Stimulated activated CD4-positive, alpha-beta T cell treated with anti-CD3 and anti-CD28 coated beads, Interleukin-1b, Interleukin-23, amount 100 ng/mL, for 48 hours (primary cell): ENCODE results near the gene BCL2L14.

Experiments
- DNase-seq: peaks from one replicate; pipeline ENCODE4 v3.0.0-alpha.2; 2020

BCL2L14 gene

DNA sequence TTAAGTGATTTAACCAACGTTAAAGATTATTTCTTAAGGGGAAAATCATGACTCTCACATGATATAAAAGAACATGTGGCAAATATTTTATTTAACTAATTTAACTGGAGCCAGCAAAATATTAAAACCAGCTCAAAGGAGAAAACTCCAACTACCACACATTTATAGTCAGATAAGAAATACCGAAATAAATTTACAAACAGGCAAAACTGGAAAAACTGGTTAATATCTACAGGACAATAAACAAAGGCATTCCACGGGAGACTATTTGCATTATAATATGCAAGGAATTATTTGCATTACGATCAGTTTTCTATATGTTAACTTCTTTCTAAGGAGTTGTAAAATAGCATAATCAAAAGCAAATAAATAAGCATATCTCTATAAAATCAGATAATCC, 13.8 kb upstream of the BCL2L14 start:
- DNase-seq, result no peak

DNA sequence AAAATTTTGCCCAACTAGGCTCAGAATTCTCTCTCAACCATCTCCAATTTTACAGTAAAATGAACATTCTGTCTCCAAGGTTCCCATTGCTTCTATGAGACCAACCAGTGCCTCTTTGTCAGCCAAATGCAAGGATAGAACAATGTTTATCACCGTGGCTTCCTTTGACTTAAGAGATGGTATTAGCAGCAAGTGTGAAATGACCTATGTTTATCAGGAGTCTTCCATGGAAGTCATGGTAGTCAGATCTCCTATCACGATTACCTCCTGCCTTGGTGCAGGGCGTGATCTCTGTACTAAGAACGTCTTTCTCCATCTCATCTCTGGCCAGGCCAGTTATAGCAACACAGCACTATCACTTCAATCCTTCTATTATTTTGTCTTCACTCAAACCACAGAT, 6.1 kb upstream of the BCL2L14 start:
- no peak for DNase-seq

DNA sequence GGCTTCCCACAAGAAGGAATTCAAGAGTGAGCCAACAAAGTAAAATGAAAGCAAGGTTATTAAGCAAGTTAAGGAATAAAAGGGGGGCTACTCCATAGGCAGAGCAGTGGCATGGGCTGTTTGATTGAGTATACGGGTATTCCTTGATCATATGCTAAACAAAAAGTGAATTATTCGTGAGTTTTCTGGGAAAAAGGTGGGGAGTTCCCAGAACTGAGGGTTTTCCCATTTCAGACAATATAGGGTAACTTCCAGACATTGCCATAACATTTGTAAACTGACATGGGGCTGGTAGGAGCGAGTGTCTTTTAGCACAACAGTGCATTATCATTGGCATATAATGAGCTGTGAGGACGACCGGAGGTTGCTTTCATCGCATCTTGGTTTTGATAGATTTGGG, 2.0 kb upstream of the BCL2L14 start:
- DNase-seq, result no peak

DNA sequence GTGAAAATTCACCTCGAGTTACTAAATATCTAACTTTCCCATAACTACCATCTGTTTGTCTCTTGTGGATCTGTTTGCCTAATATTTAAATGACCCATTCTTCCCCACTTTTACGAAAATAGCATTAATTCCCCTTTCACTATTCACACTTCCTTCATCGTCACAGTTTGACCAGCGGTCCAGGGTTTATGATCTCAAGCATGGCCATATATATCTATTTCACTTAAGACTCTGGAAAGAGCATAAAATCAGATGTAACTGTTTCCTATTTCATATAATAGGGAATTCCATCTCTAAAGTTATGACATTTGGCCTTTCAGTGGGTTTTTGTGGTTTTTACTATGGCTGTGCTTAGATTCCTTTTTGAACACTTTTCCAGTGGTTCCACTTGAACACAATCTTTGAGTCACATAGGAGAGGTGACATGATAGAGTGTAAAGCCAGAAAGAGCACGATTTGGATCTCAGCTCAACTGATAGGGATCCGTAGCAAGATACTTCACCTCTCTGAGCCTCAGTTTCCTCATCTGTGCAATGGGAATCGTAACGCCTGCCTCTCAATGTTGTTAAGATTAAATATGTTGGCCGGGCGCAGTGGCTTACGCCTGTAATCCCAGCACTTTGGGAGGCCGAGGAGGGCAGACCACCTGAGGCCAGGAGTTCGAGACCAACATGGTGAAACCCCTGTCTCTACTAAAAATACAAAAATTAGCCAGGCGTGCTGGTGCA, 754 bp upstream of the BCL2L14 start:
- DNase-seq, result no peak

DNA sequence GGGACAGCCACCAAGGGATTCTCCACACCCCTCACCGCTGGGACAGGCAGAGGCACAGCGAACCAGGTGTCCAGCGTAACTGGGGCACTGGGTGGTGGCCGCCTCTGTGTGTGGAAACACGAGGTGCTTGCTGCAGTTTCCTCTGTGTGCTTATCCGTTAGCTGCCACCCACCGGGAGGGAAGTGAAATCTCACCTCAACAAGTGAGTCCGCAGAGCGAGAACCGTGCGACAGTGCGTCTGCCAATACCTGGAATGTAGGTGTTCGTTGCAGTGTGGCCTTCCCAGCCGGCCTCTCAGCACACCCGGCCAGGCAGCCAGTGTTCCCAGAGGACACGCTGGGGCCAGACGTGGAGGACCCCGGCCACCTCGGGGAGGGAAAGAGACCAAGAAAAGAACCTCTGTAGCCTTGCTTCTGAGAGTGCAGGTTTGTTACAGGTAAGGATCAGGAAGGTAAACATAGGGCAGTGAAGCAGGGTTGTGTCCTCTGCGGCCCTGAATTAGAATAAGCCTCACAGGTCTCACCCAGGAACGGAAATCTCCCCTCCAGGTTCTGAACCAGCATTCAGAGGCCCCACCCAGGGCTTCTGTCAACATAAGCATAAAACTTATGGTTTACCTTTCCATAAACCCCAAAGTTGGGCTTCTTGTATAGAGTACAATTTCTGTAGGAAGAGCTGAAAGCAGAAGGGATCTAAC, 1.5 kb downstream of the BCL2L14 start:
- peak; percentile 37 for DNase-seq

DNA sequence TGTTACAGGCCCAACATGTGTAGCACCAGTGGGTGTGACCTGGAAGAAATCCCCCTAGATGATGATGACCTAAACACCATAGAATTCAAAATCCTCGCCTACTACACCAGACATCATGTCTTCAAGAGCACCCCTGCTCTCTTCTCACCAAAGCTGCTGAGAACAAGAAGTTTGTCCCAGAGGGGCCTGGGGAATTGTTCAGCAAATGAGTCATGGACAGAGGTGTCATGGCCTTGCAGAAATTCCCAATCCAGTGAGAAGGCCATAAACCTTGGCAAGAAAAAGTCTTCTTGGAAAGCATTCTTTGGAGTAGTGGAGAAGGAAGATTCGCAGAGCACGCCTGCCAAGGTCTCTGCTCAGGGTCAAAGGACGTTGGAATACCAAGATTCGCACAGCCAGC, 8.6 kb downstream of the BCL2L14 start:
- no peak for DNase-seq

DNA sequence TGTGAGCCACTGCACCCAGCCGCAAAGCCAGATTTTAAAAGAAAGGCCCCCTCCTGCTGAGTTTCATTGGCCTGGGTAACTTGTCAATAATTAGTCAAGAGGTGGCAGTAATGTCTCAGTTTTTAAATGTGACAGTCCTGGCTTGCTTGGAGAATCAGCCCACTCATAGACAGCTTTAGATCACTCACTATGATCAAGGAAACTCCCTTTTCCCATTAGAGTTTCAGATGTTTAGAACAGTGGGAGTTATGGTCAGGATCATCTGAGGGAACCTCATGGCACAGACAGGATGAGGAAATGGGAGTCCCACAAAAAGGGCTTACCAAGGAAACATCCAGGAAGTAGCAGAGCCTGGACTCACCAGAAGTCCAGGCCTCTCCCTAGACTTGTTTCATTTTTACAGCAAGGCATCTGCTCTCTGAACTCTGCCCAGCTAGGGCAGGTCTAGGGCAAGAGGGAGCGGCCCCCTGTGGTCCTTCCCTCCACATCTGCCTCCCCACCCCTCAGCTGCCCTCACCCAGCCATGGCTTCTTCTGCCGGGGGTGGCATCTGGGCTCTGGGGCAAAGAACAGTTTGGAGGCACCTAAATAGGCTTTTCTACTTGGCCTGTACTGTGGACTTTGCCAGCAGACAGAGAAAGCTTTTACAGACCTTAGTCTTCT, 11.2 kb downstream of the BCL2L14 start:
- DNase-seq, result no peak

DNA sequence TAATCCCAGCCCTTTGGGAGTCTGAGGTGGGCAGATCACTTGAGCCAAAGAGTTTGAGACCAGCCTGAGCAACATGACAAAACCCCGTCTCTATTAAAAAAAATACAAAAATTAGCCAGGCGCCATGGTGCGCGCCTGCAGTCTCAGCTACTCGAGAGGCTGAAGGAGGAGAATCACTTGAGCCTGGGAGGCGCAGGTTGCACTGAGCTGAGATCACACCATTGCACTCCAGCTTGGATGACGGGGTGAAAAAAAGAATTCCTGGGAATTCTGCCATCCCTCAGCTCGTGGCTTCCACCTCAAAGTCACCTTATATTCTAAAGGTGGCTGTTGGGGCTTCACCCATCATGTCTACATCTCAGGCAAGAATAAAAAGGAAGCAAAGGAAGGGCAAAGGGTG, 12.9 kb downstream of the BCL2L14 start:
- no peak for DNase-seq

DNA sequence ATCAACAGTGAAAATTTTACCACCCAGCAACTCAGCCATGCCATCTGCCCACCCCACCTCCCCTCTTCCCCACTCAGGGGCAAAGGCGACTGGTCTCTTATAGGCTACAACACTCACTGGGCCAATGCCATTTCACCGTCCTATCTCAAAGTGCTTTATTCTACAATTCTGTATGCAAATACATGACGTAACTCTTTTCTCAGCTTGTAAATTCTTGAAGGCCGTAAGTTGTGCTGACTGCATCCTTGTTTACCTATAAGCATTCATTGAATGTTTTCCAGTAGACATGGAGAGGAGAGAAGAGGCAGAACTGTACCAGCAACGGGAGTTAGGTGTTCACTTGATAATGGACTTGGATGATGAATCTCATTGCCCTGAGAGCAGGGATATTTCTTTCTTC, 15.6 kb downstream of the BCL2L14 start:
- no peak for DNase-seq

DNA sequence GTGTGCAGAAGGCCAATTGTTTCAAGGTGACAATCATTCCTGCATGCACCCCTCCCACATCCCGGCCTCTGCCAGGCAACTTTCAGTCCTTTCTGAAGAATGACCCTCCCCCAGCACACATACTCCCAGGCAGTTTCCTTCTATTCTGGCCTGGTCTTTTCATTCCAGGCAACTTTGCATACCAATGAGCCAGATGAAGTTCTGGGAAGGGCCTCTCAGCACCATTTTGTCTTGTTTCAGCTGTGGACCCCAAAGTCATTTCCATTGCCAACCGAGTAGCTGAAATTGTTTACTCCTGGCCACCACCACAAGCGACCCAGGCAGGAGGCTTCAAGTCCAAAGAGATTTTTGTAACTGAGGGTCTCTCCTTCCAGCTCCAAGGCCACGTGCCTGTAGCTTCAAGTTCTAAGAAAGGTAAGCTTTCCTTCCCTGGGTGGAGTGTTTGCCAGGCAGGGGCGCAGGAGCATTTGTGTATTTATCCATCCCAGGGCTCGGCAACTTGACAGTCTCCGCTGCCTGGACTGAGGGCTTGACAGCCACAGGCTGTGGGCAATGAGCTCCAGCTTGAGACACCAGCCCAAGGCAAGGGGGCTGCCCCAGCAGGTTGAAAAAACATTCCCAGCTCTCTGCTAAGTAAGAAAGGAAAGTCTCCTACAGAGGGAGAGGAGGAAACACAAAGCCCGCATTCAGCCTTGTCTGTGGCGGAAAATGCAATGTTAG, 16.4 kb downstream of the BCL2L14 start:
- no peak for DNase-seq

DNA sequence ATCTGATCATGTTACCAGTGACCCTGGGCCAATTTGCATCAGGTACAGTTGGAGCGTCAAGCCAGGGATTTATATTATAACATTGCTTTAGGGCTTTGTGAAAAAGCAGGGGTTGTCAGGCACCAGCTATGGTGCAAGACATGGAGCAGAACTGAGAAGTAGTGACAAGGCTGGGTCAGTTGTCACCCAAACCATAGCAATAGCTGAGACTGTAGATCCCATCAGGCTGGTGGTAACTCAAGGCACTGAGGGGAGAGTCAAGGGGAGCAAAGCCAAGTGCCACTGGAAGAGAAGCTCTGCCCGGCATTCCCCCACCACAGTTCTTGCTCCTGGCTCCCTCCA, 16.9 kb downstream of the BCL2L14 start:
- no peak for DNase-seq

DNA sequence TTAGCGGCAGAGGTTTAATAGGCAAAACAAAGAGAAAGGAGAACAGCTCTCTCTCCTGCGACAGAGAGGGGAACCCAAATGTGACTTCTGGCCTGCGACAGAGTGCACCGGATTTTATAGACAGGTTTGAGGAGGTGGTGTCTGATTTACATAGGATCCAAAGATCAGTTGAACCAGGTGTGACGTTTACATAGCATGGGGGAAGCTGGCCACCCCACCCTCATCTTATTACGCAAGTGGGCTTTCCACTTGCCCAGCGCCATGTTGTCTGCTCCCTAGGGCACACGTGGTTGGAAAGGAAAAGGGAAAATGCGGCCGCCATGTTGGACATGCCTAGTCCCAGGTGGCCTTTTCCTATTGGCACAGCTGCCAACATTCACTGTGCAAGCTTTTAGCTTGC, 17.4 kb downstream of the BCL2L14 start:
- DNase-seq, result no peak

DNA sequence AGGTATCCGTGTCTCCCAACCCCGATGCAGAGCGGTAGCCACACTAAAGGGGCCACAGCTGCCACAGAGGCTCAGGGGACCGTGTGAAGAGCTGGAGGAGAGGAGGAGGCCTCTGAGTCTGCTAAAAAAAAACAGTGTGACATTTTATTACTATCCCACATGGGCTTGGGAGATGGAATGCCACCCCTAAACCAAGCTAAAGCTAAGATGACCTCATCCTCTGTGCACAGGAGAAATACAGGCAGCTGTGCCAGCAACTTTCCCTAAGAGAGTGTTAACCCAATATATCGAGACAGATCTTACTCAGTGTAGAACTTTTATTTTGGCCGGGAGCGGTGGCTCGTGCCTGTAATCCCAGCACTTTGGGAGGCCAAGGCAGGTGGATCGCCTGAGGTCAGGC, 18.0 kb downstream of the BCL2L14 start:
- DNase-seq, result no peak

DNA sequence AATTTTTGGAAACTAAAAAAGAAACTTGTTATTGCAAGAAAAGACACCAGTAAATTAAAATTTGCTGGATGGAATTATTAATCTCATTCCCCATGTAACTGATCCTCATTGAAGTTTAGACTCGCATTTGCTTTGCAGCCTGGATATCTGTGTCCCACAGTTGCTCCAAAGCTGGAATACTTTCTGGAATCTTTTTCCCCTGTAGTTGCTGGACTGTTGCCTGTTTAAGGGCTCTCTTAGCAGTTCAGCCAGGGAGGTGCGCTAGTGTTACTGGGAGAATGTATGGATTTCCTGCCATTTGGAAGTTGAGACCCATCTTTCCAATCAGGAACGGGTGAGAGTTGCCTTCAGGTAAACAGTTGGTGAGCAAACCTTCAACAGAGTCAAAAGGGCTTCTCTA, 20.3 kb downstream of the BCL2L14 start:
- DNase-seq, result no peak

DNA sequence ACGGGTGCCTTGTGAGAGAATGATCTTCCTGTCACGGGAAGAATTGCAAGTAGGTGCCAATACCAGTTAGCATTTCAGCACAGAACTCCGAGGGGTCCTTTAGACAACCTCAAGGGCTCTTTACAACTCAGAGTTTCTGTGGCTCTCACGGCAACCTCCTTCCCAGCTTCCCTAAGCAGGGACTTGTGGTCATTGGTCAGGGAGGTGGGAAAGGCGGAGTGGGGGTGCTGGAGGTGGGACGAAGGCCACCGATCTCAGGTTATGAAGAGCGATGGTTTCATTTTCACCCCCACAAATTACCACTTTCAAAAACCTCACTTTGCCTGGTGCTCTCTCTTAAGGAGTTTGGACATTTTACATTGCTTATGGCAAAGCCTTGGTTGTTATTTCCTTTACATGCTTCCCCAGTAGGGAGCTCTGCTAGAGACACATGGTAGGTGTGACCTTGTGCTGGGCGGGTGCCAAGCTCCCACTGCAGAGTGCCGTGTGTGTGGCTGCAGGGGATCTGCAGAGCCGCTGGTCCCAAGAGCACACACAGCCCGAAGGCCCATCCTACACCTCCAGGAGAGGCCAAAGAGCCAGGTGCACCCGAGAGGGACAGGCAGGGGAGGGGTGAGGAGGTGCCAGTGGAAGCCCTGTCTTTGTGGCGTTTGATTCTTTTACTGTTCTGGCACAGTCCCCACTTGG, 21.4 kb downstream of the BCL2L14 start:
- no peak for DNase-seq

DNA sequence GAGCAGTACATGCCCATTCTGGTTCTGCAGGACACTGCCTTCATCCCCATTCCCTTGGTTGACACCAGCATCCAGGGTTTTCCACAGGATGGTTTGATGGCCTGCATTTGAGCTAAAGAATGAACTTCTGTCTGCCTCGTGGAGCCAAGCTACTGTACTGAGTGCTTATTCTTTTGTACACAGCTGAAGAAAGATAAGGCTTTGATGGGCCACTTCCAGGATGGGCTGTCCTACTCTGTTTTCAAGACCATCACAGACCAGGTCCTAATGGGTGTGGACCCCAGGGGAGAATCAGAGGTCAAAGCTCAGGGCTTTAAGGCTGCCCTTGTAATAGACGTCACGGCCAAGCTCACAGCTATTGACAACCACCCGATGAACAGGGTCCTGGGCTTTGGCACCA, 23.7 kb downstream of the BCL2L14 start:
- DNase-seq, result no peak

DNA sequence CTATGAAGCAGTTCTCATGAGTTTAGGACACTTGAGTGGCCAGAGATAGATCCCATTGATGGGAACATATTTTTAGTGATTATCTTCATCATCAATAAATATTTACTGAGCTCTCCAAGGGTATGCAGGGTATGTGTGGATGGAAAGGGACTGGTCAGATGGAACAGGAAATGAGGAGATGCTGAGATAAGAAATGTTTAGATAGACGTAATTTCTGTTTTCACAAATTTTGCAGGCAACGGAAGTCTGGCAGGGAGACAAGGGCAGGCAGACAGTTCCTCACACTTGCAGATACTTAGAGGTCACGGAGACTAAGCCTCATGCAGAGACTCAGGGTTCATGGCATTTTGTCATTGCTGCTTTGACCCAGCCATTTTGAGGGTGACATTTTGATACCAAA, 24.3 kb downstream of the BCL2L14 start:
- DNase-seq, result no peak

DNA sequence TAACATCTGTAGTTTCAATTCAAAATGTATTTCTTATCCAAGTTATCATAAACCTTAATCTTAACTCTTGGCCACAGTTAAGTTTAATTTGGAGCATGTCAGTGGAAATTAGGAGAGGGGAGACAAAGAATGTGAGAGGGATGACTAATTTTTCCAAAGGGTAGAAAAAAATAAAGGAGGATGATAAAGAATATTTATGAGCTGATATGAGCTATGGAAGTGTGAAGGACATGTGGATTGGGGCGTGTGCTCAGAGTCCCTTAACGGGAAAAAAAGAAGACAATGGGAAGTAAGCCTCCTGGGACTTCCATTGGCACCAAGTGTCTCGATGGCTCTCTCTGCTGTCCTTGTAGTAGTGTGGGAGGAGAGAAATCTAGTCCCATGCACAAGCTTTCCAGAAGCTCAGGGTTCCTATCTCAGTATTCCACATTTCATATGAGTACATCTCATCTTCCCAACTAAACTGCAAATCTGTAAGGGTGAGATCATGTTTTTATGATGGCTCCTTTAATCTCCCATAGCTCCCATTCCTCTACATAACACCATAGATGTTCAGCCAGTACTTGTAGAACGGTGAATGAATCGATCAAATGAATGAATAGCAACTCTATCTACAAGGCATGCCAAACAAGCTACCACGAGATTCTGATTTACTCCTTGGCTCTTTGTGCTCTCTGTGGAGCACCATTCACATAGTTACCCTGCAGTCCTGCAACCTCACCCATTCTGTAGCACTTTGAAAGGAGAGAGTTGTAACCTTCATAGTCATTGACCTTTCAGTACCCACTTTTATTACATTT, 27.4 kb downstream of the BCL2L14 start:
- DNase-seq, result no peak

DNA sequence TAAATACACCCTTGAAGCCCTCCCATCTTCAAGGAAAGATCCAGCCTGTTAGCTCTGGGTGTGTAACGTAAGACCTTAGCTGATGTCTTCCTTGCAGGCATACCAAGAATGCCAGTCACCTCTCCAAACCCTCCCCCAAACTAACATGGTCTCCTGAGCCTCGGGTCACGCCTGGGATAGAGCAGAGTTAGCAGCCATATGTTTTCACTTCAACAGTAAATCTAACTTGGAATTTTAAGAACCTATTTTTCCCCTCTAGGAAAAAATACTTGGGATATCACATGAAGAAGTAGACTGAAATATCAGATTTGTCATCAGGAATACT, 27.9 kb downstream of the BCL2L14 start:
- DNase-seq, result no peak

DNA sequence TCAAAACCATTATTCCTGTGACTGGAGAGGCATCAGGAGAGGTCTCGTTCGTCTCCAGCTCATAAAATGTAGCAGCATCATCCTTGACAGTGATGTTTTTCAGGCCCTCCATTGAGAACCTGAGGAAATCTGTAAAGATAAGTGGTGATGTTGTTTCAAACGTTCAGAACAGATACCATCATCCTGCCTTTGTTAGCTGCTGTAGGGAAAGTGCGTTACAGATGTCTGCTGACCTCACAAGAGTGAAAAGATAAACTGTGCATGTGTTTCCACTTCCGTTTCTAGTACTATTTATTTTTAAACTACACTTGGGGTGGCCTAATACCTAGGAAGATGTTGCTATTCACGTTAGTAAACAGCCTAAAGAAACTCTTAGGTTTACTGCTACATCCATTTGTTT, 28.4 kb downstream of the BCL2L14 start:
- no peak for DNase-seq

DNA sequence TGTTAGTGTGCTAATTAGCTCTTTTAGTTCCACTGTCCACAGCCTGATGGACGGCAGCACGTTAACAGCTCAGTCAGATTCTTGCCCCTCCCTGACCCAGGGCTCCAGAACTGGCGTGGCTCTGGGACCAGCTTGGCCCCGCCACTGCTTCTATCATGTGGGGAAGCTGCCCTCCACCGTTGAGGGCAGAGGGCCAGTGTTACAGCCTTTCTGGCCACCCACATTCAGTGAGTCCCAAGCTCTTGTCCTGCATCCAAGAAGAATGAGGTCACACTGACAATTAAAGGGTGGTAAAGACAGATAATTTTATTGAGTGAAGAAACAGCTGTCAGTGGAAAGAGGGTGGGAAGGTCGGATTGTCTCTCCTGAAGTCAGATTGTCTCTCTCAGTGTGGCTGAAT, 36.9 kb downstream of the BCL2L14 start:
- no peak for DNase-seq

DNA sequence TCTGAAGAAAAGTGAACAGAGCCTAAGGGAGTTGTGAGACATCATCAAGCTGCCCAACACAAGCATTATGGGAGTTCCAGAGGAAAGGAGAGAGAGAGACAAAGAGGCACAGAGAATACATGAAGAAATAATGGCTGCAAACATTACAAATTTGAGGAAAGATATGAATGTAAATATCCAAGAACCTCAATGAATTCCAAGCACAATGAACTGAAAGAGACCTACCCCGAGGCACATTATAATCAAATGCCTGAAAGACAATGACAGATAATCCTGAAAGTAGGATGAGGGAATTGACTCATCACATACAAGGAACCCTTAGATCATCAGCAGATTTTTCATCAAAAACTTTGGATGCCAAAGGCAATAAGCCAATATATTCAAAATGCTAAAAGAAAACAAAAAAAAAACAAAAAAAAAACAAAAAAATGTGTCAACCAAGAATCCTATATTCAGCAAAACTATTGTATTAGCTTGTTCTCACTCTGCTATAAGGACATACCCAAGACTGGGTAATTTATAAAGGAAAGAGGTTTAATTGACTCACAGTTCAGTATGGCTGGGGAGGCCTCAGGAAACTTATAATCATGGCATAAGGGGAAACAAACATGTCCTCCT, 37.8 kb downstream of the BCL2L14 start:
- DNase-seq, result no peak
